HG02884 (cell line): ENCODE data around the gene FEM1A.
"Not testable (repeated sequence)": the region's sequence is repeated elsewhere in the genome, so short reads cannot be mapped to it uniquely, and the experiment has no call there.

Experiments used
- ATAC-seq: cut with Tn5 transposase; IDR thresholded peaks from one replicate; pipeline ENCODE4 v1.9.1; 2021; ENCODE audit warnings: mild to moderate bottlenecking, moderate library complexity; ENCODE audit not compliant: unreplicated experiment

Gene FEM1A

GRCh38 chr19:4811328-4812131 lies 20.0 kb downstream of the FEM1A start:
- ATAC-seq: no peak

GRCh38 chr19:4814625-4815425 lies 23.3 kb downstream of the FEM1A start:
- no peak for ATAC-seq

GRCh38 chr19:4815426-4816201 lies 24.1 kb downstream of the FEM1A start:
- ATAC-seq: no peak

GRCh38 chr19:4816202-4816949 lies 24.8 kb downstream of the FEM1A start:
- ATAC-seq: no peak

- ATAC-seq: no peak
These were observed 25.4 kb downstream of the FEM1A start for GRCh38 chr19:4816950-4817278.

- ATAC-seq: no peak
These were observed 26.1 kb downstream of the FEM1A start for GRCh38 chr19:4817467-4818277.

GRCh38 chr19:4821265-4821664 lies 29.7 kb downstream of the FEM1A start:
- ATAC-seq: no peak

GRCh38 chr19:4822354-4822753 lies 30.8 kb downstream of the FEM1A start:
- not testable (repeated sequence) for ATAC-seq

GRCh38 chr19:4823577-4823976 lies 32.0 kb downstream of the FEM1A start:
- no peak for ATAC-seq

GRCh38 chr19:4829001-4829712 lies 37.6 kb downstream of the FEM1A start:
- ATAC-seq: no peak

- no peak for ATAC-seq
These were observed 38.8 kb downstream of the FEM1A start for GRCh38 chr19:4830332-4830731.

GRCh38 chr19:4830768-4831265 lies 39.3 kb downstream of the FEM1A start:
- no peak for ATAC-seq

GRCh38 chr19:4831304-4831978 lies 39.9 kb downstream of the FEM1A start, which contains the start of gene TICAM1:
TICAM1 (minus strand) TSS chr19:4831712; CDS start chr19:4818377, 13,335 bp downstream.
- no peak for ATAC-seq

GRCh38 chr19:4831979-4832340 lies 40.4 kb downstream of the FEM1A start:
- not testable (repeated sequence) for ATAC-seq

- ATAC-seq: no peak
These were observed 41.2 kb downstream of the FEM1A start for GRCh38 chr19:4832776-4833175.

GRCh38 chr19:4839192-4839591 lies 47.7 kb downstream of the FEM1A start:
- ATAC-seq: no peak

- no peak for ATAC-seq
These were observed 52.1 kb downstream of the FEM1A start for GRCh38 chr19:4843647-4843965.

GRCh38 chr19:4844348-4845179 lies 53.0 kb downstream of the FEM1A start:
- no peak for ATAC-seq
